HCT116 (cell line): Measurements from ENCODE around the gene PKDCC.

ENCODE experiments used
- ELF1 ChIP-seq: IDR thresholded peaks from 2 replicates; pipeline ENCODE4 v1.6.1; 2012; ENCODE audit warnings: low read depth, borderline replicate concordance
- EZH2 ChIP-seq: fragments of 200-600 bp; sonication (generic); IDR thresholded peaks from 2 replicates; pipeline ENCODE4 v1.6.1; 2017; ENCODE audit warnings: antibody characterized with exemption, mixed run types
- EZH2phosphoT487 ChIP-seq: fragments of 200-600 bp; IDR thresholded peaks from 2 replicates; pipeline ENCODE4 v1.6.1; 2018; ENCODE audit warnings: antibody characterized with exemption, borderline replicate concordance
- POLR2A ChIP-seq: IDR thresholded peaks from 2 replicates; pipeline ENCODE4 v1.7.0; 2011; ENCODE audit warnings: borderline replicate concordance; ENCODE audit not compliant: insufficient read depth, insufficient read length; ENCODE audit errors: extremely low read depth
- TCF7L2 ChIP-seq: IDR thresholded peaks from 2 replicates; pipeline ENCODE4 v1.7.0; 2011; ENCODE audit warnings: borderline replicate concordance, inconsistent platforms; ENCODE audit not compliant: insufficient read depth, insufficient read length; ENCODE audit errors: extremely low read depth
- TF ChIP-seq, protein P1 (sequence below): IDR thresholded peaks from 2 replicates; pipeline ENCODE4 v1.6.1; 2011; ENCODE audit warnings: mild to moderate bottlenecking, low read length, moderate library complexity; ENCODE audit not compliant: insufficient replicate concordance; ENCODE audit errors: extremely low read depth
- TF ChIP-seq, protein P2 (sequence below), 3 experiments: fragments of 200-600 bp in 1 of 3; sonication (generic) in 1 of 3; IDR thresholded peaks in 2 of 3; conservative IDR thresholded peaks in 1 of 3; 2 replicates each; pipeline ENCODE4 v1.5.1; 2012 to 2017; ENCODE audit warnings: low read depth in 2 of 3, low read length in 2 of 3, antibody characterized with exemption in 1 of 3, borderline replicate concordance in 1 of 3, control low read depth in 1 of 3, mild to moderate bottlenecking in 1 of 3, mixed read lengths in 1 of 3, mixed run types in 1 of 3, moderate library complexity in 1 of 3; ENCODE audit not compliant: insufficient read depth in 1 of 3
- TF ChIP-seq, protein P3 (sequence below): IDR thresholded peaks from 2 replicates; pipeline ENCODE4 v1.6.1; 2012
- TF ChIP-seq, protein P4 (sequence below): IDR thresholded peaks from 2 replicates; pipeline ENCODE4 v1.6.1; 2012

DNA sequence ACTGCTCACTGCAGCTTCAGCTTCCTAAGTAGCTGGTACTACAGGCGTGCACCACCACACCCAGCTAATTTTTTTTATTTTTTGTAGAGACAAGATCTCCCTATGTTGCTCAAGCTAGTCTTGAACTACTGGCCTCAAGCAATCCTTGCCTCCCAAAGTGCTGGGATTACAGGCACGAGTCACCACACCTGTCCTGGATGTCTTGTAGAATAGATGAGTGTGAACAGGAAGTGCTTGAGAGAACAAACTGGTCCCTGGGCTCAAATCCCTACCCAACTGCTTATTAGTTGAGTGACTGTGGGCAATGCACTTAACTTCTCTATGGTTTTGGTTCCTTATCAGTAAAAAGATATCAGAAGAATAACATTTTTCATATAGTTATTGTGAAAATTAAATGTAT lies 34.2 kb downstream of the PKDCC start:
- TF ChIP-seq, protein P1, sequence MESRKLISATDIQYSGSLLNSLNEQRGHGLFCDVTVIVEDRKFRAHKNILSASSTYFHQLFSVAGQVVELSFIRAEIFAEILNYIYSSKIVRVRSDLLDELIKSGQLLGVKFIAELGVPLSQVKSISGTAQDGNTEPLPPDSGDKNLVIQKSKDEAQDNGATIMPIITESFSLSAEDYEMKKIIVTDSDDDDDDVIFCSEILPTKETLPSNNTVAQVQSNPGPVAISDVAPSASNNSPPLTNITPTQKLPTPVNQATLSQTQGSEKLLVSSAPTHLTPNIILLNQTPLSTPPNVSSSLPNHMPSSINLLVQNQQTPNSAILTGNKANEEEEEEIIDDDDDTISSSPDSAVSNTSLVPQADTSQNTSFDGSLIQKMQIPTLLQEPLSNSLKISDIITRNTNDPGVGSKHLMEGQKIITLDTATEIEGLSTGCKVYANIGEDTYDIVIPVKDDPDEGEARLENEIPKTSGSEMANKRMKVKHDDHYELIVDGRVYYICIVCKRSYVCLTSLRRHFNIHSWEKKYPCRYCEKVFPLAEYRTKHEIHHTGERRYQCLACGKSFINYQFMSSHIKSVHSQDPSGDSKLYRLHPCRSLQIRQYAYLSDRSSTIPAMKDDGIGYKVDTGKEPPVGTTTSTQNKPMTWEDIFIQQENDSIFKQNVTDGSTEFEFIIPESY: no peak
- TF ChIP-seq, protein P2, sequence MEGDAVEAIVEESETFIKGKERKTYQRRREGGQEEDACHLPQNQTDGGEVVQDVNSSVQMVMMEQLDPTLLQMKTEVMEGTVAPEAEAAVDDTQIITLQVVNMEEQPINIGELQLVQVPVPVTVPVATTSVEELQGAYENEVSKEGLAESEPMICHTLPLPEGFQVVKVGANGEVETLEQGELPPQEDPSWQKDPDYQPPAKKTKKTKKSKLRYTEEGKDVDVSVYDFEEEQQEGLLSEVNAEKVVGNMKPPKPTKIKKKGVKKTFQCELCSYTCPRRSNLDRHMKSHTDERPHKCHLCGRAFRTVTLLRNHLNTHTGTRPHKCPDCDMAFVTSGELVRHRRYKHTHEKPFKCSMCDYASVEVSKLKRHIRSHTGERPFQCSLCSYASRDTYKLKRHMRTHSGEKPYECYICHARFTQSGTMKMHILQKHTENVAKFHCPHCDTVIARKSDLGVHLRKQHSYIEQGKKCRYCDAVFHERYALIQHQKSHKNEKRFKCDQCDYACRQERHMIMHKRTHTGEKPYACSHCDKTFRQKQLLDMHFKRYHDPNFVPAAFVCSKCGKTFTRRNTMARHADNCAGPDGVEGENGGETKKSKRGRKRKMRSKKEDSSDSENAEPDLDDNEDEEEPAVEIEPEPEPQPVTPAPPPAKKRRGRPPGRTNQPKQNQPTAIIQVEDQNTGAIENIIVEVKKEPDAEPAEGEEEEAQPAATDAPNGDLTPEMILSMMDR (IDR thresholded peaks at IDR 0.05 in 2 of 3, conservative IDR thresholded peaks at IDR 0.05 in 1 of 3; ENCODE audit: borderline replicate concordance in 1 of 3, insufficient read depth in 1 of 3, low read depth in 2 of 3, low read length in 2 of 3): no peak
- TF ChIP-seq, protein P3, sequence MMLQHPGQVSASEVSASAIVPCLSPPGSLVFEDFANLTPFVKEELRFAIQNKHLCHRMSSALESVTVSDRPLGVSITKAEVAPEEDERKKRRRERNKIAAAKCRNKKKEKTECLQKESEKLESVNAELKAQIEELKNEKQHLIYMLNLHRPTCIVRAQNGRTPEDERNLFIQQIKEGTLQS: no peak
- TF ChIP-seq EZH2: no peak
- TF ChIP-seq, protein P4, sequence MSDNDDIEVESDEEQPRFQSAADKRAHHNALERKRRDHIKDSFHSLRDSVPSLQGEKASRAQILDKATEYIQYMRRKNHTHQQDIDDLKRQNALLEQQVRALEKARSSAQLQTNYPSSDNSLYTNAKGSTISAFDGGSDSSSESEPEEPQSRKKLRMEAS: no peak
- no peak for TF ChIP-seq EZH2phosphoT487
- TF ChIP-seq POLR2A: no peak
- TF ChIP-seq TCF7L2: no peak
- TF ChIP-seq ELF1: no peak
